Adipocyte (in vitro differentiated cells): ENCODE data around the gene TYR.
"Not testable (repeated sequence)": the region's sequence is repeated elsewhere in the genome, so short reads cannot be mapped to it uniquely, and the experiment has no call there.

Source experiments
- DNase-seq: peaks from one replicate; pipeline ENCODE4 v3.0.0-alpha.2; 2015; ENCODE audit warnings: low read depth
- H3K27me3 ChIP-seq: replicated peaks from 2 replicates; pipeline ENCODE4 v1.7.0; 2013; ENCODE audit warnings: mild to moderate bottlenecking, low read length, moderate library complexity; ENCODE audit not compliant: control insufficient read depth, insufficient read depth
- H3K36me3 ChIP-seq: 2 replicates; pipeline ENCODE4 v1.7.0; 2013; ENCODE audit warnings: low read length, mild to moderate bottlenecking, moderate library complexity; ENCODE audit not compliant: control insufficient read depth, insufficient read depth, severe bottlenecking
- H3K4me1 ChIP-seq: 2 replicates; pipeline ENCODE4 v1.7.0; 2013; ENCODE audit warnings: mild to moderate bottlenecking, low read length, moderate library complexity; ENCODE audit not compliant: control insufficient read depth, insufficient read depth
- H3K4me3 ChIP-seq: 2 replicates; pipeline ENCODE4 v1.7.0; 2013; ENCODE audit warnings: mild to moderate bottlenecking, low read length, moderate library complexity
- H3K9ac ChIP-seq: 2 replicates; pipeline ENCODE4 v1.7.0; 2013; ENCODE audit warnings: mild to moderate bottlenecking, low read length, moderate library complexity
- H3K9me3 ChIP-seq: 2 replicates; pipeline ENCODE4 v1.7.0; 2013; ENCODE audit warnings: mild to moderate bottlenecking, low read length, moderate library complexity; ENCODE audit not compliant: control insufficient read depth

TYR gene

GRCh38 chr11:89309321-89309985, 131.8 kb downstream of the TYR start:
- DNase-seq, H3K9me3 ChIP-seq, H3K4me1 ChIP-seq, H3K27me3 ChIP-seq, H3K9ac ChIP-seq, H3K36me3 ChIP-seq, H3K4me3 ChIP-seq: not testable (repeated sequence)

DNA sequence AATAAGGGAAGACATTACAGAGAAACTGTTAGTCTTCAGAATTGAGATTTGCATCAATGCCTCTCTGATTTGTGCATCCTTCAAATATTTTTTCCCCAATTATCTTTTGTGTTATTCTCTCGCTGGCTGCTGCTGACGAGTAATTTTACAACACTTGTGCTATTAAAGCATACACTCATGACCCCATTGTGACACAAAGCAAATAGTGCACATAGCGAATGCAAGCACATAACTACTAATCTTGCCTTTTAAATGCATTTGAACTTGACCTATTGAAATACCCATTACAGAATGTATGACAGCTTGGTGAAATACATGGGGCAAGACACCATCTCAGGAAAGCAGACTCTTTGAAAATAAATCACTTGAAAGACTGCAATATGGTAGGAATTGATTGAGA, 132.9 kb downstream of the TYR start:
- not testable (repeated sequence) for H3K36me3 ChIP-seq, DNase-seq, H3K9ac ChIP-seq, H3K27me3 ChIP-seq, H3K4me3 ChIP-seq, H3K9me3 ChIP-seq, H3K4me1 ChIP-seq

DNA sequence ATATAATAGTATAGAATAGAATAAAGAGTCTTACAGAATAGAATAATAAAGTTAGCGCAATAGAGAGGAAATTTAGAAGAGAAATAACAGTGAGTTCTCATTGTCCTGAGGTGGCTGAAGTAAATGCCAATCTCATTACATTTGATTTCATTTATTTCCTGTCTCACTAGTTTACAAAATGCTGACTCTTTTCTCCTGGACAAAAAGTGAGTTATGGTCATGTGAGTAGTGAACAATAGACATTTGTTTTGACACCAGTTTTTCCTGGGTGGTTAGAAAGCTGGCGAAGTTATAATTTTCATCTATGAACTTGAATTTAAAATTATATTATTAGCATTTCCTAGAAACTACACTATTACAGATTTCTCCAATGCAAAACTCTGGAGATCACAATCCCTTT, 143.7 kb downstream of the TYR start:
- H3K4me3 ChIP-seq: no peak overlapping the region
- H3K36me3 ChIP-seq: no peaks in the 10 kb centered on the region
- no peaks in the 10 kb centered on the region for H3K9me3 ChIP-seq
- no peak for DNase-seq
- H3K9ac ChIP-seq: no peak overlapping the region
- no peaks in the 10 kb centered on the region for H3K27me3 ChIP-seq
- H3K4me1 ChIP-seq: no peaks in the 10 kb centered on the region

- Histone ChIP-seq H3K4me1 (no peaks in the 10 kb centered on the region), H3K4me3 (no peak overlapping the region), H3K36me3 (no peaks in the 10 kb centered on the region), H3K9ac (no peak overlapping the region), H3K27me3 (no peaks in the 10 kb centered on the region), H3K9me3 (no peaks in the 10 kb centered on the region)
- DNase-seq: no peak
Measured at GRCh38 chr11:89327885-89328284, 150.2 kb downstream of the TYR start.

- not testable (repeated sequence) for H3K4me1 ChIP-seq, DNase-seq, H3K9me3 ChIP-seq, H3K4me3 ChIP-seq, H3K9ac ChIP-seq, H3K36me3 ChIP-seq, H3K27me3 ChIP-seq
Measured at GRCh38 chr11:89331940-89332339, 154.3 kb downstream of the TYR start.

DNA sequence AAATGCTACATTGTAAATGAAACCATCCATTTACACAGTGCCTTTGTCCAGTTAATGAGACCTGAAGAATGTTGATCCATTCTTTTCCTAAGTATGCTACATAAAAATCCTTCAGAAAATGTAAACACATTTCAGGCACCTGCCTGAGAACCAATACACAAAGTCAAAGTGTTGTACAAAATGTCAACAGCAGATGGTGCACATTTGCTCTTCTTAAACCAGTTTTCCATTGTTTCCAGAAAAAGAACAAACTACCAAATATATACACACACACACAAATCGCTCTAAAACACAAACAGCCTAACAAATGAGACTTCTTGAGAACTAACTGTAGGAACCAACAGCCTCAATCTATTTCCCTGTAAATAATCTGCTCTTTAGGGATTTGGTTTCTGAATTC, 156.0 kb downstream of the TYR start:
- not testable (repeated sequence) for H3K4me1 ChIP-seq, H3K4me3 ChIP-seq, H3K36me3 ChIP-seq, H3K9me3 ChIP-seq, H3K27me3 ChIP-seq, H3K9ac ChIP-seq
- DNase-seq: peak; percentile 70

DNA sequence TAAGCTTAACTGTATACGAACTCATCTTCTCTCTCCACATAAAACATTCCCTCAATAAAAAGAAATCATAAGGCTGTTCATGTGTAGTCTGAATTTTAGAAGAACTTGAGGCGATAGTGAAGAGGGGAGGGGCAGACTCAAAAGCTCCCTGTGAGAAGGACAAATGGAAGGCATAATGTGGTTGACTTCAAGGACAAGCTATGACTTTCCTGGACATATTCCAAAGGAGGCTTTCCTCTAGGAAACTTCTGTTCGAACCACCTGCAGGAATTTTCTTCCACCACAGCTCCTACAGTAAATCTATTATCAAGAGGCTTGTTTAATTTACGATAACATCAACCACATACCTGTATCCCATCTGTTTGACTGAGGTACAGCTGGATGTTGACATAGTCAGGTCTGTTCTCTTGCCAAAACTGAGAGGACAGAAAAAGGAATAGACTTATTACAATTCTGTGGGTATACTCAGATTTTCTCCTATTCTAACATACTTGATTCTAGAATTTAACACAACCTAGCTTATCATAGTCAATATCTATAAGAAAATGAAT, 159.5 kb downstream of the TYR start:
- H3K4me1 ChIP-seq: peaks cover 19% of the 10 kb centered on the region
- not testable (repeated sequence) for H3K9ac ChIP-seq, DNase-seq, H3K27me3 ChIP-seq, H3K36me3 ChIP-seq, H3K9me3 ChIP-seq, H3K4me3 ChIP-seq

GRCh38 chr11:89338073-89338472, 160.4 kb downstream of the TYR start:
- DNase-seq, H3K9me3 ChIP-seq: not testable (repeated sequence)

DNA sequence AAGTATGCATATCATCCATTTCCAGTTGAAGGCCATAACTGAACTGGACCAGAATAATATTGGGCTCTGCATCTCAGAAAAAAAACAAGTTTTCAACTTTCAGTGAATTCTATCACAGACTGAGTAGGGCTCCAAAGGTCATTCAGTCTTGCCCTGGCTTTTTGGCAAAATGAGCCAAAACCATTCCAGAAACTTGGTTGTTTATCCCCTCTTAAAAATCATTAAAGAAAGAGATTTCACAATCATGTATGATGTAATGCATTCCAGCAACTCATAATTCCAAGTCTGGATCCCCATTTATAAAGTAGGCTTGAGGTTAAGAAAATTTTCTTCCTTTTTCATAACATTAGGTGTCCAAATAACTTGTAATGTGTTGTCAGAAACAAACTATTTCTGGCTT, 162.8 kb downstream of the TYR start:
- peak; percentile 47 for DNase-seq
- Histone ChIP-seq H3K4me1 (peaks cover 35% of the 10 kb centered on the region), H3K4me3 (peak overlapping the region; percentile 20)
- not testable (repeated sequence) for H3K9me3 ChIP-seq, H3K9ac ChIP-seq, H3K27me3 ChIP-seq, H3K36me3 ChIP-seq

More at GRCh38 chr11:89338073-89338472, 160.4 kb downstream of the TYR start:
- H3K4me3 ChIP-seq, H3K36me3 ChIP-seq, H3K27me3 ChIP-seq, H3K9ac ChIP-seq: not testable (repeated sequence)
- H3K4me1 ChIP-seq: peaks cover 28% of the 10 kb centered on the region

GRCh38 chr11:89342880-89343572, 165.4 kb downstream of the TYR start:
- peak overlapping the region; percentile 44 for H3K4me3 ChIP-seq

More at GRCh38 chr11:89342880-89343572, 165.4 kb downstream of the TYR start:
- H3K4me1 ChIP-seq: peaks cover 35% of the 10 kb centered on the region
- H3K9ac ChIP-seq: peak overlapping the region; percentile 23
- not testable (repeated sequence) for H3K36me3 ChIP-seq, H3K9me3 ChIP-seq, H3K27me3 ChIP-seq
- peak; percentile 22 for DNase-seq
